Activated CD4-positive, alpha-beta memory T cell treated with anti-CD3 and anti-CD28 coated beads for 36 hours (primary cell): ENCODE data around the gene CAPS2. TPM values are rescaled to one million over a fixed set of nuclear protein-coding genes. Genes with fewer than 3 reads are reported as not detected.

Experiments
- CTCF ChIA-PET: fragments of 350-600 bp; sonication (Branson Sonifier 250); formaldehyde crosslinking; loops from one replicate; lab custom pipeline; 2021; ENCODE audit warnings: antibody characterized with exemption, inconsistent platforms; lab: Charles Lee
- POLR2A ChIA-PET: fragments of 350-600 bp; sonication (Branson Sonifier 250); formaldehyde crosslinking; loops from one replicate; lab custom pipeline; 2021; ENCODE audit warnings: antibody characterized with exemption; lab: Charles Lee
- DNase-seq: peaks from one replicate; pipeline ENCODE4 v3.0.0-alpha.2; 2020
- H3K27ac Mint-ChIP-seq: one replicate; pipeline ENCODE4 v1.8.0; 2021; ENCODE audit warnings: mixed read lengths
- H3K27me3 Mint-ChIP-seq: one replicate; pipeline ENCODE4 v1.8.0; 2021; ENCODE audit warnings: mixed read lengths
- H3K36me3 Mint-ChIP-seq: one replicate; pipeline ENCODE4 v1.8.0; 2021; ENCODE audit warnings: mixed read lengths
- H3K4me1 Mint-ChIP-seq: one replicate; pipeline ENCODE4 v1.8.0; 2021; ENCODE audit warnings: low read depth, mixed read lengths
- H3K4me3 Mint-ChIP-seq: one replicate; pipeline ENCODE4 v1.8.0; 2021; ENCODE audit warnings: mild to moderate bottlenecking, mixed read lengths
- H3K9me3 Mint-ChIP-seq: one replicate; pipeline ENCODE4 v1.8.0; 2021; ENCODE audit warnings: mixed read lengths
- intact Hi-C: fragments of 100-400 bp; cut with micrococcal nuclease; formaldehyde crosslinking; loops from one replicate; pipeline ENCODE4 v1.15.1; 2023
- total RNA-seq, 2 experiments: library from RNA; stranded (reverse); gene quantifications; one replicate each; pipeline ENCODE4 v1.2.3, GENCODE V29; 2021

CAPS2 gene
- total RNA-seq, 2 experiments from 2014 or later = 2.1 to 2.7 TPM

DNA sequence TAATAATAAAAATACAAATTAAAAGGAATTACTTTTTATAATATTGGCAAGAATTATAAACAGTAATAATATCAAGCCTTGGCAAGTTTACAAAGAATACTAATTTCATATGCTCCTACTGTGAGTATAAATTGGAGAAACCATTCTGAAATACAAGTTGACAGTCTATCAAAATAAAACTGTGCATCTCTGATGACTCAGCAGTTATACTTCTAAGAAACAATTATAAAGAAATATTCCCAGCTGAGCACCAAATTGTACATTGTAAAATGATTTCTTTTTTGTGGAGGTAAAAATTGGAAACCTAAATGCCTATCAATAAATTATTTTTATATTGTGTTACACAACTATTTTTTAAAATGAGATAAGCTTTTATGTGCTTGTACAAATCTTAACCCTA lies 85.0 kb downstream of the CAPS2 start:
- Mint-ChIP-seq H3K27me3 (peaks cover 2% of the 10 kb centered on the region), H3K36me3 (no peaks in the 10 kb centered on the region), H3K9me3 (peaks cover 6% of the 10 kb centered on the region), H3K27ac (no peak overlapping the region), H3K4me1 (no peaks in the 10 kb centered on the region), H3K4me3 (no peak overlapping the region)
- ChIA-PET POLR2A (no interaction called here), CTCF (no interaction called here)
- intact Hi-C loops = no loop called here
- no peak for DNase-seq

DNA sequence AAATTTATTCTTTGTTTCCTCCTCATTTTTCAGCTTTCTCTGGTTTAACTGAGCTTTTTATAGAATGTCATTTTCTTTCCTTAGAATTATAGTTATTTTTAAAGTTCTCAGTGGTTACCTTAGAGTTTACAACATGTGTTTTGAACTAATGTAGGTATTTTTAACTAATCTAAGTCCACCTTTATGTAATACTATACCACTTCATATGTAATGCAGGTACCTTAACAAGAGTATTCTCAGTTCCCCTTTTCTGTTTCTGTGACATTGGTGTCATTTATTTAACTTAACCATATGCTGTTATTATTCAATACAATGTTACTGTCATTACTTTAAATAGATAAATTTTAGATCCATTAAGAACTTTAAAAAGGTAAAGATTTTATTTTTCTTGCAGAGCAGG lies 90.1 kb downstream of the CAPS2 start:
- no peak for DNase-seq
- ChIA-PET CTCF (no interaction called here), POLR2A (no interaction called here)
- H3K36me3 Mint-ChIP-seq = no peaks in the 10 kb centered on the region
- no peak overlapping the region for H3K27ac Mint-ChIP-seq
- no peaks in the 10 kb centered on the region for H3K4me1 Mint-ChIP-seq
- no peak overlapping the region for H3K4me3 Mint-ChIP-seq
- peaks cover 2% of the 10 kb centered on the region for H3K27me3 Mint-ChIP-seq
- intact Hi-C loops = no loop called here
- H3K9me3 Mint-ChIP-seq = peaks cover 6% of the 10 kb centered on the region

DNA sequence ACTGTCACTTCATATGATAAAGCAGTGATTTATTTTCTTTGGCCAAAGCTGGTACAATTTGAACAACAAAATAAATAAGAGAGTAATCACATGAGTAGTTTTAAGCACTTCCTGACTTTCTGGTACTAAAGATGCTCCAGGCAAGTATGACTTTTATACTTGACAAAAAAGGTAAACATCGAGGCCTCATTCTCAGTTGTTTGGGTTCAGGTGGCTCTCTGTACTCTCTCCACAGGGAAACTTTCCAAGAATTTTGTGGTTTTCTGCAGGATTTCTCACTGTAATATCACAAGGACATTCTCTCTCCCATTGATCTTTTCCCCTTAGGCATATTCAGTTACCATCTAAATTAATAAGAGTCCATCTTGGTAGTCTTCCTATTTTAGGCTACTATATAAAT lies 93.9 kb downstream of the CAPS2 start:
- ChIA-PET CTCF (no interaction called here), POLR2A (no interaction called here)
- Mint-ChIP-seq H3K4me1 (no peaks in the 10 kb centered on the region), H3K27ac (no peak overlapping the region), H3K9me3 (peaks cover 6% of the 10 kb centered on the region), H3K4me3 (no peak overlapping the region), H3K36me3 (no peaks in the 10 kb centered on the region), H3K27me3 (peaks cover 2% of the 10 kb centered on the region)
- intact Hi-C loops = no loop called here
- DNase-seq = no peak

DNA sequence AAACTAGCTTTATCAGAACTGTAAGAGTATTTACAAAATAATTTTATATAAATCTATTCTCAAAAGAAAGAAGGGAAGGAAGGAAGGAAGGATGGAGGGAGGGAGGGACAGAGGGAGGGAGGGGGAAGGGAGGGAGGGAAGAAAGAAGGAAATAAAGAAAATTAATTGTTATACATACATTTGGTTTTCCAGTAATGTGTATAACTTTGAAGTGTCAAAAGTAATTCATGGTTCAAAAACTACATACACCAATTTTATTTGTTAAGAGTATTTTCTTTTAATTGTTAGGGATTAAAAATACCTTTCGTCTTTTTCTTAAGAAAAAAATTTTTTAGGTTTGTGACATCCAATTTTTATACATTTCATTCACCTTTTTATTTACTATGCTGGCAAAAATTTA lies 103.0 kb downstream of the CAPS2 start:
- H3K27me3 Mint-ChIP-seq = no peaks in the 10 kb centered on the region
- no peaks in the 10 kb centered on the region for H3K4me1 Mint-ChIP-seq
- CTCF ChIA-PET = no interaction called here
- no peak overlapping the region for H3K27ac Mint-ChIP-seq
- intact Hi-C loops = no loop called here
- POLR2A ChIA-PET = no interaction called here
- no peak overlapping the region for H3K4me3 Mint-ChIP-seq
- no peaks in the 10 kb centered on the region for H3K36me3 Mint-ChIP-seq
- peaks cover 6% of the 10 kb centered on the region for H3K9me3 Mint-ChIP-seq
- DNase-seq = no peak

Other genes with a start within 250 kb of the CAPS2 start
- not detected for gene KCNC2, start 120.5 kb downstream of the CAPS2 start, total RNA-seq
- not detected for gene GLIPR1L1, start 4.3 kb upstream of the CAPS2 start, total RNA-seq
- under 1 TPM; 0.17 to 0.24 TPM for gene GLIPR1L2, start 60.8 kb upstream of the CAPS2 start, total RNA-seq
- gene GLIPR1, start 150.4 kb upstream of the CAPS2 start, total RNA-seq = 1 to 10 TPM; 5.8 to 6.8 TPM
- 100 to 1,000 TPM in 1 of 2 experiments, 10 to 100 TPM in 1; 96.6 to 106 TPM for gene KRR1, start 181.3 kb upstream of the CAPS2 start, total RNA-seq